HL-60 (cell line): ENCODE measurements around the gene RCCD1.
"Not testable (repeated sequence)": the region's sequence is repeated elsewhere in the genome, so short reads cannot be mapped to it uniquely, and the experiment has no call there.

Experiments used
- DNase-seq, 2 experiments: peaks; one replicate each; pipeline ENCODE4 v3.0.0-alpha.2; 2010 to 2020; ENCODE audit warnings: low read depth in 1 of 2, low spot score in 1 of 2
- H3K27ac ChIP-seq: fragments of 250-450 bp; sonication (Bioruptor Pico); replicated peaks from 2 replicates; pipeline ENCODE4 v1.5.1; 2020; ENCODE audit warnings: mild to moderate bottlenecking, moderate library complexity
- H3K27me3 ChIP-seq: fragments of 250-450 bp; sonication (Bioruptor Pico); 2 replicates; pipeline ENCODE4 v1.5.1; 2021; ENCODE audit warnings: mild to moderate bottlenecking, moderate library complexity; ENCODE audit not compliant: insufficient read depth, poor library complexity, severe bottlenecking
- H3K4me3 ChIP-seq: replicated peaks from 2 replicates; pipeline ENCODE4 v1.5.1; 2011; ENCODE audit warnings: mild to moderate bottlenecking, control low read depth, low read length; ENCODE audit not compliant: insufficient read depth
- CTCF ChIP-seq: IDR thresholded peaks from one replicate; pipeline ENCODE4 v1.5.1; 2011; ENCODE audit warnings: low read length, control low read depth, inconsistent platforms; ENCODE audit not compliant: insufficient read depth
- GABPA ChIP-seq: IDR thresholded peaks from 2 replicates; pipeline ENCODE4 v1.6.1; 2012; ENCODE audit warnings: low read depth
- POLR2AphosphoS5 ChIP-seq: IDR thresholded peaks from 2 replicates; pipeline ENCODE4 v1.6.1; 2012; ENCODE audit warnings: low read depth
- SPI1 ChIP-seq: IDR thresholded peaks from 2 replicates; pipeline ENCODE4 v1.6.1; 2012; ENCODE audit warnings: low read depth, mild to moderate bottlenecking, borderline replicate concordance
- TF ChIP-seq, protein P1 (sequence below): IDR thresholded peaks from 2 replicates; pipeline ENCODE4 v1.6.1; 2012; ENCODE audit warnings: low read depth; ENCODE audit not compliant: insufficient replicate concordance

The RCCD1 gene

DNA sequence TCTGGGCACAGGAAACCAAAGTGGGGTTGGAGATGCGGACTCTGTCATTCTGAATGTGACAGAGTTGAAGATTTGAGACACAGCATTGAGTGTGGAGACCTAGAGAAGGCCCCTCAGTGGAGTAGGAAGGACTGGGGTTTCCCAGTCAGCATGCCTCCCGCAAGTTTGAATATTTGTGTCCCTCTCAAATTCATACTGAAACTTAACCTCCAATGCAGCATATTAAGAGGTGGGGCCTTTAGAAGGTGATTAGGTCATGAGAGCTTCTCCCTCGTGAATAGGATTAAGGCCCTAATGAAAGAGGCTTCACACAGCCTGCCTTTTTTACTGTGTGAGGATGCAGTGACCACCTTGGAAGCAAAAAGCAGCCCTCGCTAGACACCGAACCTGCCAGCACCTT, 30.3 kb upstream of the RCCD1 start:
- TF ChIP-seq SPI1: no peak
- TF ChIP-seq GABPA: no peak
- TF ChIP-seq POLR2AphosphoS5: no peak
- no peak for TF ChIP-seq CTCF
- TF ChIP-seq, protein P1, sequence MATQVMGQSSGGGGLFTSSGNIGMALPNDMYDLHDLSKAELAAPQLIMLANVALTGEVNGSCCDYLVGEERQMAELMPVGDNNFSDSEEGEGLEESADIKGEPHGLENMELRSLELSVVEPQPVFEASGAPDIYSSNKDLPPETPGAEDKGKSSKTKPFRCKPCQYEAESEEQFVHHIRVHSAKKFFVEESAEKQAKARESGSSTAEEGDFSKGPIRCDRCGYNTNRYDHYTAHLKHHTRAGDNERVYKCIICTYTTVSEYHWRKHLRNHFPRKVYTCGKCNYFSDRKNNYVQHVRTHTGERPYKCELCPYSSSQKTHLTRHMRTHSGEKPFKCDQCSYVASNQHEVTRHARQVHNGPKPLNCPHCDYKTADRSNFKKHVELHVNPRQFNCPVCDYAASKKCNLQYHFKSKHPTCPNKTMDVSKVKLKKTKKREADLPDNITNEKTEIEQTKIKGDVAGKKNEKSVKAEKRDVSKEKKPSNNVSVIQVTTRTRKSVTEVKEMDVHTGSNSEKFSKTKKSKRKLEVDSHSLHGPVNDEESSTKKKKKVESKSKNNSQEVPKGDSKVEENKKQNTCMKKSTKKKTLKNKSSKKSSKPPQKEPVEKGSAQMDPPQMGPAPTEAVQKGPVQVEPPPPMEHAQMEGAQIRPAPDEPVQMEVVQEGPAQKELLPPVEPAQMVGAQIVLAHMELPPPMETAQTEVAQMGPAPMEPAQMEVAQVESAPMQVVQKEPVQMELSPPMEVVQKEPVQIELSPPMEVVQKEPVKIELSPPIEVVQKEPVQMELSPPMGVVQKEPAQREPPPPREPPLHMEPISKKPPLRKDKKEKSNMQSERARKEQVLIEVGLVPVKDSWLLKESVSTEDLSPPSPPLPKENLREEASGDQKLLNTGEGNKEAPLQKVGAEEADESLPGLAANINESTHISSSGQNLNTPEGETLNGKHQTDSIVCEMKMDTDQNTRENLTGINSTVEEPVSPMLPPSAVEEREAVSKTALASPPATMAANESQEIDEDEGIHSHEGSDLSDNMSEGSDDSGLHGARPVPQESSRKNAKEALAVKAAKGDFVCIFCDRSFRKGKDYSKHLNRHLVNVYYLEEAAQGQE: no peak
- no peak overlapping the region for H3K27ac ChIP-seq
- no peak overlapping the region for H3K4me3 ChIP-seq

GRCh38 chr15:90926766-90927165, 27.9 kb upstream of the RCCD1 start:
- not testable (repeated sequence) for H3K4me3 ChIP-seq, DNase-seq, H3K27me3 ChIP-seq, H3K27ac ChIP-seq

More for the DNA sequence above, 30.3 kb upstream of the RCCD1 start:
- no peaks in the 10 kb centered on the region for H3K27me3 ChIP-seq
- no peak for DNase-seq

DNA sequence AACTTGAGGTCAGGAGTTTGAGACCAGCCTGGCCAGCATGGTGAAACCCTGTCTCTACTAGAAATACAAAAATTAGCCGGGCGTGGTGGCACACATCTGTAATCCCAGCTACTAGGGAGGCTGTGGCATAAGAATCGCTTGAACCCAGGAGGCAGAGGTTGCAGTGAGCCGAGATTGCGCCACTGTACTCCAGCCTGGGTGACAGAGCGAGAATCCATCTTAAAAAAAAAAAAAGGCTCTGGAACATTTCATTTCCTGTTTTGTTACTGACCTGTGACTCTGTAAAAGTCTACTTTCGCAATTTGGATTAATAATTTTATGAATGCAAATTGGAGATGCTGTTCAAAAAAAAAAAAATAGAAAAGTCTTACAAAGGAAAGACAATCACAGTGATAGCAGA, 26.6 kb upstream of the RCCD1 start:
- DNase-seq: peak in 1 of 2 experiments; percentile 50
- peak overlapping the region; percentile 93 for H3K27ac ChIP-seq
- not testable (repeated sequence) for H3K4me3 ChIP-seq, H3K27me3 ChIP-seq
- 0 out of 2 replicates have a peak, but pooled peaks have one; percentile 27 for TF ChIP-seq SPI1

DNA sequence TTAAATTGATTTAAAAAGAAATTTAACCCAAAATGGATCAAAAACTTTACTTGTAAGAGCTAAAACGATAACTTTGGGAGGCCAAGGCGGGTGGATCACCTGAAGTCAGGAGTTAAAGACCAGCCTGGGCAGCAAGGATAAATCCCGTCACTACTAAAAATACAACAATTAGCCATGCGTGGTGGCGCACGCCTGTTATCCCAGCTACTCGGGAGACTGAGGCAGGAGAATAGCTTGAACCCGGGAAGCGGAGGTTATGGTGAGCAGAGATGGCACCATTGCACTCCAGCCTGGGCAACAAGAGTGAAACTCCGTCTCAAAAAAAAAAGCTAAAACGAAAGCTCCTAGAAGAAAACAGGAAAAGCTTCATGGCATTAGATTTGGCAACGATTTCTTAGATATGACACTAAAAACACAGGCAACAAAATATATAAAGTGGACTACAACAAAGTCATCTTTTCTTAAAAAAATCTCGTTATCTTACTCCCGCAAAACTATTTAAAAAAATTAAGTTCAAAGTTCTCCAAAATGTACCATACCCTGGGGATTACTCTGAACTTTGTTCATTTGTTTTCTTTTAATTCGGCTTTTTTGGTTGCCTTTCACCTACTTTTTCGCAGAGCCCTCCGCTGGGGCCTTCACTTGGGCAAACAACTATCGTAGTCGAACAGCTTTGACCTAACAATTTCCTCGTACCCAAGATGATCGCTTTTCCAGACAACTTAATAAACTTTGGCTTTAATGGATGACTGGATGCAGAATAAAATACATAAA, 25.3 kb upstream of the RCCD1 start:
- H3K27ac ChIP-seq: peak overlapping the region; percentile 93
- DNase-seq: no peak
- H3K27me3 ChIP-seq: no peaks in the 10 kb centered on the region
- TF ChIP-seq CTCF: no peak
- TF ChIP-seq POLR2AphosphoS5: no peak
- TF ChIP-seq GABPA: no peak
- TF ChIP-seq, protein P1: no peak
- no peak for TF ChIP-seq SPI1
- H3K4me3 ChIP-seq: peak overlapping the region; percentile 47
